DOHH2 (cell line): ENCODE results near the gene OR2T10.

ENCODE experiments used
- H3F3A ChIP-seq: fragments of 200-600 bp; sonication (generic), shearing (Covaris generic); 2 replicates; pipeline ENCODE4 v1.6.0; 2016; ENCODE audit warnings: antibody characterized with exemption, mild to moderate bottlenecking; ENCODE audit not compliant: control insufficient read depth, insufficient read depth
- H3K27ac ChIP-seq: fragments of 200-600 bp; sonication (generic); 2 replicates; pipeline ENCODE4 v1.5.1; 2014; ENCODE audit warnings: low read depth, mild to moderate bottlenecking, low read length, moderate library complexity
- H3K27me3 ChIP-seq: fragments of 200-600 bp; sonication (generic); 2 replicates; pipeline ENCODE4 v1.6.1; 2014; ENCODE audit warnings: mild to moderate bottlenecking, low read length, mixed read lengths; ENCODE audit not compliant: control insufficient read depth
- H3K36me3 ChIP-seq: fragments of 200-600 bp; sonication (generic); 2 replicates; pipeline ENCODE4 v1.6.1; 2014; ENCODE audit warnings: mild to moderate bottlenecking, low read length, moderate library complexity, mixed read lengths; ENCODE audit not compliant: control insufficient read depth
- H3K4me1 ChIP-seq: fragments of 200-600 bp; sonication (generic); 2 replicates; pipeline ENCODE4 v1.6.1; 2014; ENCODE audit warnings: mild to moderate bottlenecking, low read length, mixed read lengths; ENCODE audit not compliant: control insufficient read depth
- H3K4me2 ChIP-seq: fragments of 200-600 bp; sonication (generic); 2 replicates; pipeline ENCODE4 v1.6.0; 2014; ENCODE audit warnings: mild to moderate bottlenecking, low read length, moderate library complexity
- H3K4me3 ChIP-seq: fragments of 200-600 bp; sonication (generic); 2 replicates; pipeline ENCODE4 v1.5.1; 2014; ENCODE audit warnings: mild to moderate bottlenecking, low read length, mixed read lengths
- H3K79me2 ChIP-seq: fragments of 200-600 bp; sonication (generic); 2 replicates; pipeline ENCODE4 v1.6.1; 2014; ENCODE audit warnings: mild to moderate bottlenecking, low read length, mixed read lengths; ENCODE audit not compliant: control insufficient read depth
- H3K9me2 ChIP-seq: fragments of 200-600 bp; sonication (generic); replicated peaks from 2 replicates; pipeline ENCODE4 v1.6.1; 2014; ENCODE audit warnings: mild to moderate bottlenecking, low read length, mixed read lengths; ENCODE audit not compliant: control insufficient read depth
- H3K9me3 ChIP-seq: fragments of 200-600 bp; sonication (generic); 2 replicates; pipeline ENCODE4 v1.6.1; 2014; ENCODE audit warnings: antibody characterized with exemption, low read length, mixed read lengths; ENCODE audit not compliant: control insufficient read depth, insufficient read depth
- H4K20me1 ChIP-seq: fragments of 200-600 bp; sonication (generic); 2 replicates; pipeline ENCODE4 v1.6.0; 2014; ENCODE audit warnings: low read depth, mild to moderate bottlenecking, antibody characterized with exemption, low read length, moderate library complexity; ENCODE audit not compliant: control insufficient read depth, insufficient read depth
- EZH2phosphoT487 ChIP-seq: fragments of 200-600 bp; sonication (generic); IDR thresholded peaks from 2 replicates; pipeline ENCODE4 v1.6.1; 2017; ENCODE audit warnings: borderline replicate concordance, mild to moderate bottlenecking, antibody characterized with exemption, low read length, moderate library complexity, mixed read lengths
- TF ChIP-seq, protein P1 (sequence below): fragments of 200-600 bp; sonication (generic); IDR thresholded peaks from one replicate; pipeline ENCODE4 v1.5.1; 2014; ENCODE audit warnings: antibody characterized with exemption, mild to moderate bottlenecking, low read depth, low read length; ENCODE audit not compliant: poor library complexity, severe bottlenecking

Gene OR2T10

GRCh38 chr1:248599396-248599795 is 1.9 kb upstream of the OR2T10 start:
- Histone ChIP-seq H3K4me1 (no peaks in the 10 kb centered on the region), H3K9me2 (no peaks in the 10 kb centered on the region), H3K4me2 (no peak overlapping the region), H3K4me3 (no peak overlapping the region), H4K20me1 (no peaks in the 10 kb centered on the region), H3K79me2 (no peaks in the 10 kb centered on the region), H3K36me3 (no peaks in the 10 kb centered on the region), H3K9me3 (no peaks in the 10 kb centered on the region), H3F3A (no peaks in the 10 kb centered on the region), H3K27me3 (no peaks in the 10 kb centered on the region), H3K27ac (no peak overlapping the region)
- TF ChIP-seq EZH2phosphoT487: no peak
- TF ChIP-seq, protein P1, sequence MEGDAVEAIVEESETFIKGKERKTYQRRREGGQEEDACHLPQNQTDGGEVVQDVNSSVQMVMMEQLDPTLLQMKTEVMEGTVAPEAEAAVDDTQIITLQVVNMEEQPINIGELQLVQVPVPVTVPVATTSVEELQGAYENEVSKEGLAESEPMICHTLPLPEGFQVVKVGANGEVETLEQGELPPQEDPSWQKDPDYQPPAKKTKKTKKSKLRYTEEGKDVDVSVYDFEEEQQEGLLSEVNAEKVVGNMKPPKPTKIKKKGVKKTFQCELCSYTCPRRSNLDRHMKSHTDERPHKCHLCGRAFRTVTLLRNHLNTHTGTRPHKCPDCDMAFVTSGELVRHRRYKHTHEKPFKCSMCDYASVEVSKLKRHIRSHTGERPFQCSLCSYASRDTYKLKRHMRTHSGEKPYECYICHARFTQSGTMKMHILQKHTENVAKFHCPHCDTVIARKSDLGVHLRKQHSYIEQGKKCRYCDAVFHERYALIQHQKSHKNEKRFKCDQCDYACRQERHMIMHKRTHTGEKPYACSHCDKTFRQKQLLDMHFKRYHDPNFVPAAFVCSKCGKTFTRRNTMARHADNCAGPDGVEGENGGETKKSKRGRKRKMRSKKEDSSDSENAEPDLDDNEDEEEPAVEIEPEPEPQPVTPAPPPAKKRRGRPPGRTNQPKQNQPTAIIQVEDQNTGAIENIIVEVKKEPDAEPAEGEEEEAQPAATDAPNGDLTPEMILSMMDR: no peak

GRCh38 chr1:248596615-248597014 is 885 bp downstream of the OR2T10 start:
- Histone ChIP-seq H3K4me3 (no peak overlapping the region), H3K9me3 (no peaks in the 10 kb centered on the region), H4K20me1 (no peaks in the 10 kb centered on the region), H3K27ac (no peak overlapping the region), H3K4me2 (no peak overlapping the region), H3K9me2 (no peaks in the 10 kb centered on the region), H3F3A (no peaks in the 10 kb centered on the region), H3K36me3 (no peaks in the 10 kb centered on the region), H3K27me3 (no peaks in the 10 kb centered on the region), H3K79me2 (no peaks in the 10 kb centered on the region), H3K4me1 (no peaks in the 10 kb centered on the region)
- TF ChIP-seq EZH2phosphoT487: no peak
- TF ChIP-seq, protein P1: no peak

- H3K9me3 ChIP-seq: no peaks in the 10 kb centered on the region
- no peak overlapping the region for H3K27ac ChIP-seq
- H3K79me2 ChIP-seq: no peaks in the 10 kb centered on the region
- no peak overlapping the region for H3K4me3 ChIP-seq
- H3K4me1 ChIP-seq: no peaks in the 10 kb centered on the region
- no peaks in the 10 kb centered on the region for H3K36me3 ChIP-seq
- TF ChIP-seq, protein P1: no peak
- TF ChIP-seq EZH2phosphoT487: no peak
- no peaks in the 10 kb centered on the region for H4K20me1 ChIP-seq
- no peaks in the 10 kb centered on the region for H3F3A ChIP-seq
- H3K9me2 ChIP-seq: no peaks in the 10 kb centered on the region
- no peaks in the 10 kb centered on the region for H3K27me3 ChIP-seq
- no peak overlapping the region for H3K4me2 ChIP-seq
Measured at GRCh38 chr1:248593226-248593625, 4.3 kb downstream of the OR2T10 start.

- Histone ChIP-seq H3K4me3 (no peak overlapping the region), H3K27ac (no peak overlapping the region), H3K79me2 (no peaks in the 10 kb centered on the region), H3K4me2 (no peak overlapping the region), H3K36me3 (no peaks in the 10 kb centered on the region), H3F3A (no peaks in the 10 kb centered on the region), H3K27me3 (no peaks in the 10 kb centered on the region), H3K4me1 (no peaks in the 10 kb centered on the region), H4K20me1 (no peaks in the 10 kb centered on the region), H3K9me2 (no peaks in the 10 kb centered on the region), H3K9me3 (no peaks in the 10 kb centered on the region)
- TF ChIP-seq, protein P1: no peak
- no peak for TF ChIP-seq EZH2phosphoT487
Measured at GRCh38 chr1:248592655-248593054, 4.8 kb downstream of the OR2T10 start.
